HUES6 (cell line): ENCODE measurements around the gene CD72.
"Not testable (repeated sequence)": the region's sequence is repeated elsewhere in the genome, so short reads cannot be mapped to it uniquely, and the experiment has no call there.

Experiments used
- H3K27ac ChIP-seq: 2 replicates; pipeline ENCODE4 v1.7.0; 2013; ENCODE audit warnings: low read depth, mild to moderate bottlenecking, low read length, inconsistent platforms
- H3K27me3 ChIP-seq: 2 replicates; pipeline ENCODE4 v1.6.1; 2013; ENCODE audit warnings: low read length; ENCODE audit not compliant: control insufficient read depth, insufficient read depth
- H3K36me3 ChIP-seq: 2 replicates; pipeline ENCODE4 v1.6.1; 2013; ENCODE audit warnings: low read length; ENCODE audit not compliant: control insufficient read depth, insufficient read depth
- H3K4me1 ChIP-seq: 2 replicates; pipeline ENCODE4 v1.6.1; 2013; ENCODE audit warnings: low read length; ENCODE audit not compliant: control insufficient read depth, insufficient read depth
- H3K4me3 ChIP-seq: 2 replicates; pipeline ENCODE4 v1.5.1; 2013; ENCODE audit warnings: low read depth, low read length
- H3K9ac ChIP-seq: one replicate; pipeline ENCODE4 v1.6.1; 2013; ENCODE audit warnings: mild to moderate bottlenecking, low read length
- H3K9me3 ChIP-seq: 2 replicates; pipeline ENCODE4 v1.6.1; 2013; ENCODE audit warnings: low read depth, low read length; ENCODE audit not compliant: control insufficient read depth, insufficient read depth

The CD72 gene

DNA sequence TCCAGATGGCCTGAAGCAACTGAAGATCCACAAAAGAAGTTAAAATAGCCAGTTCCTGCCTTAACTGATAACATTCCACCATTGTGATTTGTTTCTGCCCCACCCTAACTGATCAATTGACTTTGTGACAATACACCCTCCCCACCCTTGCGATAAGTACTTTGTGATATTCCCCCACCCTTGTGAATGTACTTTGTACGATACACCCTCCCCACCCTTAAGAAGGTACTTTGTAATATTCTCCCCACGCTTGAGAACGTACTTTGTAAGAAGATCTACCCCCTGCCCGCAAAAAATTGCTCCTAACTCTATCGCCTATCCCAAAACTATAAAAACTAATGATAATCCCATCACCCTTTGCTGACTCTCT is 18.6 kb upstream of the CD72 start:
- H3K9me3 ChIP-seq, H3K36me3 ChIP-seq, H3K9ac ChIP-seq, H3K4me3 ChIP-seq, H3K27me3 ChIP-seq, H3K4me1 ChIP-seq, H3K27ac ChIP-seq: not testable (repeated sequence)

DNA sequence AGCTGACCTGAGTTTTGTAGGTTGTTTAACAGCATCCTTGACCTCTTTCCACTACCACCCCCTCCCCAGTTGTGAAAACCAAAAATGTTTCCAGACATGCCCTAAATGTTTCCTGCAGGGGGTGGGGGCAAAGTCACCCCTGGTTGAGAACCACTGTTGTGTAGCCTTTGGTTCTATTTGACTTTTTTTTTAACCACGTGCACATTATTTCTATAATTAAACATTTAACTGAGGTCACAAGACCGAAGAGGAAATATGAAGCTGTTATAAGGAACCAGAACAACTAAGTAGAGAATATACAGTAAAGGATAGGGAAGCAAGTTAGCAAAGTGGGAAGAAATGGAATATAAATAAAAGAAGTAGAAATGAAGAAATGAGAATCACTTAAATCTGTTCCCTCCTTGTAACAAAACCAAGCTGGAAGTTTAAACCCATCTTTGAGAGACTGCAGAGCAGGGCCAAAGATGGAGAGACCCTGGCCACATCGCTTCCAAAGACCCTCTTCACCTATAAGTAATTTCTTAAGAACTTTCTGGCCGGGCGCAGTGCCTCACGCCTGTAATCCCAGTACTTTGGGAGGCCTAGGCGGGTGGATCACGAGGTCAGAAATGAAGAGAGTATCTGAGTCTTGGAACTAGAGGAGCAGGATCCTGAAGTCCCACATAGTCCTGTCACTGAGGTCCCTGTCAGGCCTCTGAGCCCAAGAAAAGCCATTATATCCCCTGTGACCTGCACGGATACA is 18.1 kb upstream of the CD72 start:
- no peak overlapping the region for H3K4me3 ChIP-seq

DNA sequence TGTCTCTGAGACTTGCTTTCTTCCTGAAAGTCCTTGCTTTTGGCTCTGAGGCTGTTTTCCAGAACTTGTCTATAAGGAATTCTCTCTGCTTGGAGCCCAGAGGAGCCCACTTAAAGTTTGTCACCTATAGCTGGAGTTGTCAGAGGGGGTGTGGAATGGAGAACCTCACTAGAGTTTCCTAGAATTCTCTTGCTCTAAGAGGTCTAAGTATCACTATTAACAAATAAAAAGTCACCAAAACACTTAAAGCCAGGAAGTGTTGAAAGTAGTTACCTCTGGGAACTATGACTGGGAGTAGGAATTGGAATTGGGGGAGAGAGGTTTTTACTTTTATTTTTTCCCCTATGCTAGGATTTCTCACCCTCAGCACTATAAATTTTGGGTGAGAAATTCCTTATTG is 17.5 kb upstream of the CD72 start:
- Histone ChIP-seq H3K36me3 (no peaks in the 10 kb centered on the region), H3K4me1 (no peaks in the 10 kb centered on the region), H3K27ac (no peak overlapping the region), H3K27me3 (no peaks in the 10 kb centered on the region), H3K9ac (no peak overlapping the region), H3K9me3 (no peaks in the 10 kb centered on the region), H3K4me3 (no peak overlapping the region)

More for the DNA sequence above, 18.1 kb upstream of the CD72 start:
- peaks cover 2% of the 10 kb centered on the region; the same call in 1 of the 2 replicates for H3K36me3 ChIP-seq
- H3K4me1 ChIP-seq, result no peaks in the 10 kb centered on the region
- H3K27me3 ChIP-seq, result no peaks in the 10 kb centered on the region
- no peaks in the 10 kb centered on the region for H3K9me3 ChIP-seq
- H3K9ac ChIP-seq, result no peak overlapping the region
- H3K27ac ChIP-seq, result no peak overlapping the region

DNA sequence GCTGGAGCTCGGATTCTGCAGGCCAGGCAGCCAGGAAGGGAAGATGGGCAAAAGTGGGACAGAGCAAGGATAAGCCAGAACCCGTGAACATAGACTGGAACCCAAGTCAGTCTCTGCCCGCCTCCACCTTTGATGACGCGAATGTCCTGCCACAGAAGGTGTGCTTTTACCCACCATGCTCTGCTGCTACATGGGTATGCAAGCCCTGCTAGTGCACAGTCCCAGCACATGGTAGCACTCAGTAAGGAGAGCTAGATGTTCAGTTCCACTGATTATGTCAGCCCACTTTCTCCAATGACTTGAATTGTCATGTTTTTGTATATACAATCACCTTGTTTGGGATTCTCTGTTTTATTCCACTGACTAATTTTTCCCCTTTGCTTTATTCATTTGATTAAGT is 11.4 kb upstream of the CD72 start:
- no peaks in the 10 kb centered on the region for H3K27me3 ChIP-seq
- no peaks in the 10 kb centered on the region for H3K36me3 ChIP-seq
- H3K9me3 ChIP-seq, result no peaks in the 10 kb centered on the region
- H3K4me3 ChIP-seq, result no peak overlapping the region
- H3K9ac ChIP-seq, result no peak overlapping the region
- H3K4me1 ChIP-seq, result no peaks in the 10 kb centered on the region
- no peak overlapping the region for H3K27ac ChIP-seq

DNA sequence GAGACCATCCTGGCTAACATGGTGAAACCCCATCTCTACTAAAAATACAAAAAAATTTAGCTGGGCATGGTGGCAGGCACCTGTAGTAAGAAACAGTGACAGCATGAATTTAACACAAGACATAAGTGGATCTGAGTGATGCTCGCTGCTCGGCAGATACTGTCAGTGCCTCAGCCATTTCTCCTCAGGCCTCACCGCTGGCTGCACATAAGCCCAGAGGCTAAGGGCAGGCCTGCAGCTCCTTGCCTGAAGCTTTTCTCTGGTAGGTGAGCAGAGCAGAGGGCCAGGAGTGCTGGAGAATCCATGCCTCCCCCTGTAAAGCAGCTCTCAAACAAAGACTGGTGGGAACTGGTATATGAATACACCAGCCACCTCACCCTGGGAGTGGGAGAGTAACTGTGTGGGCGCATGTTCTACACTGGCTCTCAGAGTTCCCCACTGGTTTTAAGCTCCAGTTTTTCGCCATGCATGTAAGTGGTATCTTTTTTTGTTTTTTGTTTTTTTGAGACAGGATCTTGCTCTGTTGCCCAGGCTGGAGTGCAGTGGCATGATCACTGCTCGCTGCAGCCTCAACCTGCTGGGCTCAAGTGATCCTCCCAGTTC is 10.3 kb upstream of the CD72 start:
- H3K27ac ChIP-seq, result no peak overlapping the region
- H3K4me3 ChIP-seq, result no peak overlapping the region
- H3K27me3 ChIP-seq, result no peaks in the 10 kb centered on the region
- no peak overlapping the region for H3K9ac ChIP-seq
- H3K9me3 ChIP-seq, result no peaks in the 10 kb centered on the region
- no peaks in the 10 kb centered on the region for H3K36me3 ChIP-seq
- H3K4me1 ChIP-seq, result no peaks in the 10 kb centered on the region

DNA sequence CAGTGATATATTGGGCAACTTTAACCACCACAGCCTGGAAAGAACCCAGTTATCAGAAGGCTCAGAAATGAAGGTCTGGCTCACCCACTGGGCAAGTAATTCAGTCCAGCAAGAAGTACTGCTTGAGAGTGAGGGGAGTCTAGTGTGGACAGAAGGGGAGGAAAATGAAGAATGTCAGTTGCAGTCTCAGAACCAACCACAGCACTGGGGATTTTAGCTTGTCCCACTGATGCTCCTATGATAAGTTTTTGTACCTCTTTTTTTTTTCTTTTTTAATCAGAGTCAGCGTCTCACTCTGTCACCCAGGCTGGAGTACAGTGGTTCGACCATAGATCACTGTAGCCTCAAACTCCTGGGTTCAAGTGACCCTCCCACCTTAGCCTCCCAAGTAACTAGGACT is 9.4 kb upstream of the CD72 start:
- Histone ChIP-seq H3K27ac (no peak overlapping the region), H3K4me3 (no peak overlapping the region), H3K36me3 (no peaks in the 10 kb centered on the region), H3K9me3 (no peaks in the 10 kb centered on the region), H3K27me3 (no peaks in the 10 kb centered on the region), H3K9ac (no peak overlapping the region), H3K4me1 (no peaks in the 10 kb centered on the region)

DNA sequence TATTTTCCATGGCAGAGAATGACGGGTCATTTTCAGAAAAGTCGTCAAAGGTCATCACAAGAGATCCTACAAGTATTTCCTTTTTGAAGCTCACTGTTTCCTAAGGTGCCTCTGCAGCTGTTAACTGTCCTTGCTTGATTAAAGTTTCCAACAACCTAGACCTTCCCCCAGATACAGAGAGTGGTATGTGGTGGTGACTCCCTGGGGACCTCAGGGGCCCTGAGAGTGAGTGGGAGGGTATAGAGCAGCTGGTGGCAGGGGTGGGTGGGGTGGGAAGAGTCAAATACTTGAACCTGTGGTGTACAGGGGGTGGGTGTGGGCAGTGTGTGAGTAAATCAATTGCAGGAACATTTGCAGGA is 1.6 kb upstream of the CD72 start:
- Histone ChIP-seq H3K9ac (no peak overlapping the region), H3K27ac (no peak overlapping the region), H3K9me3 (no peaks in the 10 kb centered on the region), H3K4me1 (peaks cover 11% of the 10 kb centered on the region), H3K27me3 (peaks cover 44% of the 10 kb centered on the region), H3K4me3 (no peak overlapping the region), H3K36me3 (no peaks in the 10 kb centered on the region)

DNA sequence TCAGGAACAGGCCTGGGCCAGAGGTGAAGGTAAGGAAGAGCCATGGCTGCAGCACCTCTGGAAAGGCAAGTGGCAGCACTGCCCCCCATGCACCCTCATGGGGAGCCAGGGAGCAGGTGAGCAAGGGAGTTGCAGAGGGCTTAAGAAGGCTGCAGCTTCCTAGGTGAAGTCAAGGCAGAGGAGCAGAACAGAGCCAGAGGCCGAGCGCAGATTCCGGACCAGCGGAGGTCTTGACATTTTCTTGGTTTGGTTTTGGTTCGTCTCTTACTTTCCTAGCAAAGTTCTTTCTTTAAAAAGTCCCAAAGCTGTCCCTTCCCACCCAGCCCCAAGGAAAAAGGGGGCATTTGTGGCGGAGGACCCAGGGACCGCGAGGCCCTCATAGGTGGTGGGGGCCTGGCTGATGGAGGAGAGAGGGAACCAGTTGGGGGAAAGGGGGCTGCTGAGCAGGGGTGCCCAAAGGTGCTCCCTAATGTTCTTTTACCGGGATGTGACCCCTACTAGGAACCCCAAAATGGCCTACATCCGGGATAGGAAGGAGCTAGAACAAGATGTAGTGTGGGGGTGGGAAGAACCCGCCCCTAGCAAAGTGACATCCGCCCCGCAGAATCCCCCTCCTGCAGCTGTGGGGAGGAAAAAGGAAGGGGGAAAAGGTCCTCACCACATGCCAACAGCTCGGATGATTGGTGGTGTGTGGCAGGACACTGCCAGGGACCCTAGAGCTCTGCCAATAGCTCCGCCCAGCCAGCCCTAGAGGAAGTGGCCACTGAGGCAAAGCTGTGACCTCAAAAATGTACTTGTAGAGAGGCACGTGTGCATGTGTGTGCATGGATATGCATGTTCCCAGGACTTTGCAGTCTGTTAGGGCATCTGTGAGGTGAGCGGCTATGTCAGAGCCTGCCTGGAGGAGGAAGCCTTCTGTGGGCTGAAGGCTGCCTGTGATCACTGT is 914 bp upstream of the CD72 start:
- H3K36me3 ChIP-seq, result no peaks in the 10 kb centered on the region
- H3K27me3 ChIP-seq, result peaks cover 50% of the 10 kb centered on the region
- H3K9ac ChIP-seq, result no peak overlapping the region
- H3K4me3 ChIP-seq, result no peak overlapping the region
- no peak overlapping the region for H3K27ac ChIP-seq
- H3K4me1 ChIP-seq, result peaks cover 11% of the 10 kb centered on the region
- no peaks in the 10 kb centered on the region for H3K9me3 ChIP-seq

DNA sequence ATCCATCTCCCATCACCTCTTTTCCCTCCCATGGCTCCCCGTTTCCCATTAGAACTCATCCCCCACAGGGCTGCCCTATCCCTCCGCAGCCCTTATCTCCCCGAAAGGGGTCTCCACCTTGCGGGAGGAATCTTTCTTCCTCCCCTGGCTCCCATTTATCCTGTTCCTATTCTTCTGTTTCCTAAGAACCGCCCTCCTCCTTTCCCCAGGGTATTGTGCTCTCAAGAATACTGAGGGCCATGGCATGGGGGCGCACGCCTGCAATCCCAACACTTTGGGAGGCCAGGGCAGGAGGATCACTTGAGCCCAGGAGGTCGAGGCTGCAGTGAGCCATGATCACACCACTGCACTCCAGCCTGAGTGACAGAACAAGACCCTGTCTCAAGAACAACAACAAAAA is 665 bp downstream of the CD72 start:
- H3K9ac ChIP-seq, result no peak overlapping the region
- H3K4me1 ChIP-seq, result peaks cover 11% of the 10 kb centered on the region
- H3K36me3 ChIP-seq, result no peaks in the 10 kb centered on the region
- H3K27me3 ChIP-seq, result peaks cover 51% of the 10 kb centered on the region
- no peak overlapping the region for H3K27ac ChIP-seq
- H3K4me3 ChIP-seq, result peak overlapping the region; percentile 59
- no peaks in the 10 kb centered on the region for H3K9me3 ChIP-seq

DNA sequence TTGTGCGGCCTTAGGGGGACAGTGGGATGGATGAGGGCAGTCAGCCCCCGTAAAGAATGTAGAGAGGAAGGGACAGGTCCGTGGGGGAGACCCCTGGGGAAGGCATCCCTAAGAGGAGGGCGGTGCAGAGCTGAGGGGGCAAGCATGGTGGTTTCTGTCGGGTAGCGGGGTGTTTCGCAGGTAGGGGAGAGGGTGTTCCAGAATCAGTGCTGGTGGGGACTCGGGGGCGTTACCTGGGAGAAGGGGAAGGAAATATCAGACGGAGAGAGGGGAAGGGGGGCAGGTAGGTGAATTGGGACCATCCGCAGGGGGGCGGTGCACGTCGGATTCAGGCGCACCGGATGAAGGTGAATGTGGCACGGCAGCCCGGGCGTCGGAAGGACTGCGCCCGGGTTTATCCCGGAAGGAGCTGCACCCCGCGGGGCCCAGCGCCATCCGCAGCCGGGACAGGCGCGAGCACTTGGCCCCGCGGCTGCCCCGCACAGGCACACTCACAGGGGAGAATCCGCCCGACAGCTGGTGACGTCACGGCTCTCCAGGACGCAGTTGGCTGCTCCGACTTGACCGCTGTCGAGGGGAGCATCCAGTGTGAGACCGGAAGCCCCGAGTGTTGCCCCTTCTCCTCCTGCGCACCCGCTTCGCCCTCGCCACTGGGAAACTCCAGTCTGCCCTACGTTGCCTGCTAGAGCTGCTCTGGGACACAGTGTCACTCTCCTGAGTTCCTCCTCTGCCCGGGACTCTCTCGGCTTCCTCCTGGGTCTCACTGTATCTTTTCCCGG is 1.3 kb downstream of the CD72 start:
- H3K9me3 ChIP-seq, result no peaks in the 10 kb centered on the region
- no peaks in the 10 kb centered on the region for H3K36me3 ChIP-seq
- peak overlapping the region; percentile 59 for H3K4me3 ChIP-seq
- peaks cover 11% of the 10 kb centered on the region for H3K4me1 ChIP-seq
- no peak overlapping the region for H3K27ac ChIP-seq
- peak overlapping the region; percentile 17 for H3K9ac ChIP-seq
- H3K27me3 ChIP-seq, result peaks cover 51% of the 10 kb centered on the region
